ENCODE measurements around the gene ZSCAN10.

- TF ChIP-seq EZH2 (IDR thresholded peaks at IDR 0.05; ENCODE audit: borderline replicate concordance, low read length) (no peak), CTCF (conservative IDR thresholded peaks at IDR 0.05 in 1 of 2, IDR thresholded peaks at IDR 0.05 in 1 of 2; ENCODE audit: extremely low read depth in 1 of 2, insufficient read depth in 1 of 2, low read depth in 1 of 2, low read length in 2 of 2) (no peak)
Measured at GRCh38 chr16:3121851-3122467, 22.9 kb upstream of the ZSCAN10 start.

Measured in mammary epithelial cell (primary cell).